Adrenal gland (tissue), 12 donors: ENCODE measurements around the gene APOL6. TPM values are rescaled to one million over a fixed set of nuclear protein-coding genes. Genes with fewer than 3 reads are reported as not detected.
A peak's percentile ranks its signal among the peaks of the same experiment; 100 is the strongest.

Source experiments
- DNase-seq, 7 donors: peaks; one replicate each; pipeline ENCODE4 v3.0.0-alpha.2; 2019 to 2020
- H3K27ac ChIP-seq, 5 donors: fragments of 200-600 bp; sonication (generic) in 4 of 5; 1 replicate in 3 of 5; 2 replicates in 2 of 5; pipeline versions ENCODE4 v1.5.1 to v1.8.0; 2016 to 2020; ENCODE audit warnings: mild to moderate bottlenecking in 1 of 5
- H3K27me3 ChIP-seq: fragments of 200-600 bp; 2 replicates; pipeline ENCODE4 v1.8.0; 2021
- H3K36me3 ChIP-seq, 2 donors: fragments of 200-600 bp; replicated peaks in 1 of 2; 1 replicate in 1 of 2; 2 replicates in 1 of 2; pipeline versions ENCODE4 v1.5.1 to v1.8.0; 2018 to 2022
- H3K4me1 ChIP-seq, 2 donors: fragments of 200-600 bp; replicated peaks in 1 of 2; 1 replicate in 1 of 2; 2 replicates in 1 of 2; pipeline versions ENCODE4 v1.5.1 to v1.8.0; 2018 to 2021
- H3K4me3 ChIP-seq, 4 donors: fragments of 200-600 bp; sonication (generic) in 3 of 4; one replicate each; pipeline ENCODE4 v1.5.1; 2016 to 2018
- H3K9me3 ChIP-seq, 3 donors: fragments of 200-600 bp; sonication (generic) in 1 of 3; replicated peaks in 1 of 3; 1 replicate in 2 of 3; 2 replicates in 1 of 3; pipeline versions ENCODE4 v1.5.1 to v1.8.0; 2016 to 2021
- POLR2A ChIP-seq, 2 donors: fragments of 450-650 bp; IDR thresholded peaks; one replicate each; pipeline ENCODE4 v1.6.1; 2017; ENCODE audit warnings: antibody characterized with exemption in 2 of 2, mild to moderate bottlenecking in 2 of 2, moderate library complexity in 1 of 2
- WGBS, 4 donors: extraction: QIAGEN DNeasy Blood & Tissue Kit in 2 of 4; methylation state at CpG; one replicate each; pipeline versions ENCODE4 v1.1.5 to v1.1.7; 2013 to 2017; 5-methylcytosine and 5-hydroxymethylcytosine counted together
- intact Hi-C, 2 donors: fragments of 100-400 bp; cut with DNase I; formaldehyde crosslinking; loops; one replicate each; pipeline versions ENCODE4 v1.14.1 to v1.15.0; 2022 to 2023
- polyA plus RNA-seq, 3 donors: library from polyadenylated mRNA; stranded (reverse); fragments of 200-250 nt in 2 of 3; fragments of 350-450 nt in 1 of 3; fragmentation: Illumina TruSeq in 1 of 3; extraction: RNeasy Lipid Tissue Mini Kit (QIAGEN cat#74804) in 1 of 3; gene quantifications; one replicate each; pipeline ENCODE4 v1.2.3, GENCODE V29; 2013 to 2014
- total RNA-seq, 9 donors: library from RNA; depleted of rRNA in 4 of 9; stranded (reverse); fragments of >200 nt in 4 of 9; fragments of 120-200 nt in 1 of 9; fragmentation: NEBNext Ultra II Directional in 1 of 9; extraction: Animal tissue kit (Norgen Biotek cat#: 25700) in 1 of 9; gene quantifications; one replicate each; pipeline versions ENCODE4 v1.1.0 to v1.2.4, GENCODE V29; 2013 to 2023
- TF ChIP-seq, protein P1 (sequence below), 6 experiments: fragments of 450-650 bp in 4 of 6; fragments of 200-600 bp in 2 of 6; sonication (generic) in 1 of 6; IDR thresholded peaks; 1 replicate in 5 of 6; 2 replicates in 1 of 6; pipeline versions ENCODE4 v1.5.1 to v1.8.0; 2016 to 2021; ENCODE audit warnings: antibody characterized with exemption in 6 of 6, mild to moderate bottlenecking in 2 of 6, moderate library complexity in 1 of 6
- donor health status: healthy with polysubstance abuse.
- donor health status: Bipolar disorder and iron deficiency.
- donor health status: DM: yes; HTN: yes; CAD: no.
- donor health status: DM: no; HTN: no; CAD: no.
- donor health status: DM: no; HTN: no; CAD: no.
- donor health status: DM: yes; HTN: yes; CAD: no.

APOL6 gene
- total and polyA plus RNA-seq, 12 donors: 6.5 to 37.9 (median 18.5) TPM

DNA sequence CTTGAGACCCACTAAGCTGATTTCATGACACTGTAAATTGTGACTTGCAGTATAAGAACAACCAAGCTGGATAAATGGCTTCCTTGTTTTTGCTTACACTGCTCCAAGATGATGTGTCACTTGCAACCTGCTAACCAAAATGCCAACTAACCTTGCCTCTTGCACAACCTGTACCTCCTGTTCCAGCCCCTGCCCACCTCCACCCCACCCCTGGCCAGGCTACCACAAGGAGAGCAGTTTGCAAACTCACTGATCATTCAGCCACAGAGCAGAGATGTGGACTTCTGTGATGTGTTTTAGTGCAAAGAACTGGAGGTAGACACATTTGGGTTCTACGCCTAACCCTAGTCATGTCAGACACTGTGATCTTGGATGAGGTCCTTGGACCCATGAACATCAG, 4.3 kb upstream of the APOL6 start:
- WGBS, 4 donors: 90 to 100% (median 100%) methylated on average over 1 of the region's 1 CpG
- peaks cover 15 to 31% of the 10 kb centered on the region in 2 donors for H3K4me1 ChIP-seq
- no peak overlapping the region for H3K4me3 ChIP-seq
- no peaks in the 10 kb centered on the region for H3K9me3 ChIP-seq
- H3K27ac ChIP-seq: no peak overlapping the region
- TF ChIP-seq, protein P1, sequence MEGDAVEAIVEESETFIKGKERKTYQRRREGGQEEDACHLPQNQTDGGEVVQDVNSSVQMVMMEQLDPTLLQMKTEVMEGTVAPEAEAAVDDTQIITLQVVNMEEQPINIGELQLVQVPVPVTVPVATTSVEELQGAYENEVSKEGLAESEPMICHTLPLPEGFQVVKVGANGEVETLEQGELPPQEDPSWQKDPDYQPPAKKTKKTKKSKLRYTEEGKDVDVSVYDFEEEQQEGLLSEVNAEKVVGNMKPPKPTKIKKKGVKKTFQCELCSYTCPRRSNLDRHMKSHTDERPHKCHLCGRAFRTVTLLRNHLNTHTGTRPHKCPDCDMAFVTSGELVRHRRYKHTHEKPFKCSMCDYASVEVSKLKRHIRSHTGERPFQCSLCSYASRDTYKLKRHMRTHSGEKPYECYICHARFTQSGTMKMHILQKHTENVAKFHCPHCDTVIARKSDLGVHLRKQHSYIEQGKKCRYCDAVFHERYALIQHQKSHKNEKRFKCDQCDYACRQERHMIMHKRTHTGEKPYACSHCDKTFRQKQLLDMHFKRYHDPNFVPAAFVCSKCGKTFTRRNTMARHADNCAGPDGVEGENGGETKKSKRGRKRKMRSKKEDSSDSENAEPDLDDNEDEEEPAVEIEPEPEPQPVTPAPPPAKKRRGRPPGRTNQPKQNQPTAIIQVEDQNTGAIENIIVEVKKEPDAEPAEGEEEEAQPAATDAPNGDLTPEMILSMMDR (IDR thresholded peaks at IDR 0.05): no peak
- no peaks in the 10 kb centered on the region for H3K27me3 ChIP-seq
- intact Hi-C loops: no loop called here
- no peaks in the 10 kb centered on the region for H3K36me3 ChIP-seq
- DNase-seq: peak in 1 of 7 donors; percentile 13

DNA sequence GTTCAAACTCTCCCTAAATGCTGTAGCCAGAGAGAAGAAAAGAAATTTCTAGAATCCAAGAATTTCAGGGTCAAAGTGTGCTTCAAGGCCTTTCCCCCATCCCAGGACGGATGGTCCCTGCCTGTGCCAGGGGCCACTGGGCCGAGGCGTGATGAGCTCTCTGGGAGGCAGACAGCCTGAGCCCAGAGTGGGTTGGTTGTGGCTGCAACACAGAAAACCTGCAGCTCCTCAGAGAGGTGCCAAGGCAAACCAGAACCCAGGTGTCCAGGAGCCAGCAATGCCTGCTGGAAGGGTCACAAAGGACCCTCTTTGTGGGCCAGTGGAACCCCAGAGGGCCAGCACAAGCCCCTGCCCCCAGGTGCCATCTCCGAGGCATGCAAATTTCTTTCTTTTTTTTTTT, 2.6 kb upstream of the APOL6 start:
- H3K27me3 ChIP-seq: no peaks in the 10 kb centered on the region
- H3K4me1 ChIP-seq: peaks cover 19 to 44% of the 10 kb centered on the region in 2 donors
- intact Hi-C loops: no loop called here
- TF ChIP-seq, protein P1 (IDR thresholded peaks at IDR 0.05): no peak
- TF ChIP-seq POLR2A (IDR thresholded peaks at IDR 0.05): no peak
- 51 to 64% (median 62%) methylated on average over 4 of the region's 4 CpGs for WGBS, 4 donors
- no peak overlapping the region for H3K4me3 ChIP-seq
- no peaks in the 10 kb centered on the region for H3K9me3 ChIP-seq
- peak in 1 of 7 donors; percentile 17 for DNase-seq
- no peak overlapping the region for H3K27ac ChIP-seq
- H3K36me3 ChIP-seq: no peaks in the 10 kb centered on the region

DNA sequence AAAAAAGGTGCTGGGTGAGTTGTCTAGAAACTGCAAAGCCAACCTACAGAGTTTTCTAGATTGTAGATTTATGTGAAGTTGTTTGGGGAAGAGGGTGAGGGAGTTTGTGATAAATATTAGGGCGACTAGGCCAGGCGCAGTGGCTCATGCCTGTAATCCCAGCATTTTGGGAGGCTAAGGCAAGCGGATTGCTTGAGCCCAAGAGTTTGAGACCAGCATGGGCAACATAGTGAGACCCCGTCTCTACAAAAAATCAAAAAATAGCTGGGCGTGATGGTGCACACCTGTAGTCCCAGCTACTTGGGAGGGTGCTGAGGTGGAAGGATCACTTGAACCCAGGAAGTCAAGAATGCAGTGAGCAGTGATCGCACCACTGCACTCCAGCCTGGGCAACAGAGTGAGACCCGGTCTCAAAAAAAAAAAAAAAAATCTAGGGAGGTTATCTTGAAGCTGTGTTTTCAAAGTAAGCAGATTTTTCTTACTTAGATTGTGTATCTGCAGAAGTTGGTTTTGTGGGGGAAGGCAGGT, 844 bp downstream of the APOL6 start:
- Histone ChIP-seq H3K4me1 (peaks cover 19 to 36% of the 10 kb centered on the region in 2 donors), H3K4me3 (peak overlapping the region in 3 of 4 donors; percentile 75 to 96 (median 78)), H3K9me3 (no peaks in the 10 kb centered on the region), H3K27me3 (no peaks in the 10 kb centered on the region), H3K36me3 (no peaks in the 10 kb centered on the region), H3K27ac (peak overlapping the region; percentile 86 to 94 (median 92))
- peak in 1 of 7 donors; percentile 48 for DNase-seq
- TF ChIP-seq, protein P1 (IDR thresholded peaks at IDR 0.05): no peak
- TF ChIP-seq POLR2A (IDR thresholded peaks at IDR 0.05): no peak
- intact Hi-C loops: no loop called here
- 47 to 70% (median 52%) methylated on average over 7 of the region's 7 CpGs for WGBS, 4 donors

DNA sequence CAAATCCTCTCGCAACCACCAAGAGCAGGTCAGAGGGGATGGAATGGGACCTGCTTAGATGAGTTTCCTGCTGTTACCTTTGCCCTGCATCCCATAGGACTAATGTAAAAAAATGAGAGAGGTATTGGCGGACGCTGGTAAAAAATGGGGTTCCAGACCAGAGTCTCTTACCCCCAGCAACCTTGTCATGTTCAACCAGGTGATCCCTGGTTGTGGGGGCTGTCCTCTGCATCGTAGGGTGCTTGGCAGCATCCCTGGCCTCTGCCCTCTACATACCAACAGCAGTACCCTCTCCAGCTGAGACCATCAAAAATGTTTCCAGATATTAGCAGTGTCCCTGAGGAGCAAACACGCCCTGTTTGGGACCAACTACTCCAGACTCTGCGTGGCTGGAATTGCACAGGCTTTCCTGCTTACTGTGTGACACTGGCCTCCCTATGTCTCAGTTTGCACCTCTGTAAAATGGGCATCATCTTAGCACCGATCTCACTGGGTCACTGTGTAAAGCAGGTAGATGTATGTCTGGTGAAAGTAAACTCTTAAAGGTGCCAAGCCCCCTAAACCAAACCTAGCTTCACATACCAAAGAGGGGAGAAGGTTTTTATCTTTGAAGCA, 1.5 kb downstream of the APOL6 start:
- peak in 1 of 7 donors; percentile 47 for DNase-seq
- TF ChIP-seq, protein P1 (IDR thresholded peaks at IDR 0.05): no peak
- no peak for TF ChIP-seq POLR2A (IDR thresholded peaks at IDR 0.05)
- Histone ChIP-seq H3K36me3 (no peaks in the 10 kb centered on the region), H3K9me3 (no peaks in the 10 kb centered on the region), H3K4me3 (peak overlapping the region in 1 of 4 donors; percentile 78), H3K27me3 (no peaks in the 10 kb centered on the region), H3K4me1 (peaks cover 19 to 36% of the 10 kb centered on the region in 2 donors), H3K27ac (peak overlapping the region in 1 of 5 donors; percentile 94)
- 73 to 78% (median 73%) methylated on average over 5 to 7 of the region's 7 CpGs for WGBS, 4 donors
- intact Hi-C loops: no loop called here
